A549 treated with CORT108297 at 1 μM for 4 hours (cell line): ENCODE measurements around the gene MMP20. TPM values are rescaled to one million over a fixed set of nuclear protein-coding genes. Genes with fewer than 3 reads are reported as not detected.

Experiments used
- total RNA-seq: library from RNA; stranded (reverse); fragments of 200-300 nt; extraction: Qiagen RNA extraction; gene quantifications from 5 replicates; pipeline ENCODE4 v1.2.3, GENCODE V29; 2022

The MMP20 gene
- 0.03 TPM in 1 of 5 replicates, not detected in the others for total RNA-seq

GRCh38 chr11:102625177-102625576, at the start of gene MMP20:
Gene MMP20 (minus strand): TSS chr11:102625332. CDS start chr11:102625319, 13 bp downstream.

GRCh38 chr11:102530558-102530957, 94.6 kb downstream of the MMP20 start, which contains the start of gene MMP7:
Gene MMP7 (minus strand): TSS chr11:102530747. CDS start chr11:102530700, 47 bp downstream.

Other genes with a start within 250 kb of the MMP20 start
- 127 to 186 TPM (median 168 TPM) in 5 replicates for gene TMEM123, start 172.6 kb downstream of the MMP20 start, total RNA-seq
- 21.2 to 33.1 TPM (median 24.6 TPM) in 5 replicates for gene MMP7, start 94.6 kb downstream of the MMP20 start, total RNA-seq
- gene MMP27, start 80.4 kb upstream of the MMP20 start, total RNA-seq, result not detected in 5 replicates
- not detected in 5 replicates for gene MMP8, start 99.6 kb upstream of the MMP20 start, total RNA-seq
- gene MMP10, start 155.3 kb upstream of the MMP20 start, total RNA-seq, result 0.59 to 1.3 TPM (median 0.88 TPM) in 5 replicates
- gene MMP1, start 172.8 kb upstream of the MMP20 start, total RNA-seq, result 0.47 to 1.2 TPM (median 0.86 TPM) in 5 replicates
- gene MMP3, start 218.3 kb upstream of the MMP20 start, total RNA-seq, result 0.03 to 0.41 TPM (median 0.39 TPM) in 3 of 5 replicates, not detected in the others
- gene MMP12, start 249.7 kb upstream of the MMP20 start, total RNA-seq, result 0.05 to 0.07 TPM (median 0.06 TPM) in 3 of 5 replicates, not detected in the others